ENCODE data around the gene MAP7D2.

Gene MAP7D2

DNA sequence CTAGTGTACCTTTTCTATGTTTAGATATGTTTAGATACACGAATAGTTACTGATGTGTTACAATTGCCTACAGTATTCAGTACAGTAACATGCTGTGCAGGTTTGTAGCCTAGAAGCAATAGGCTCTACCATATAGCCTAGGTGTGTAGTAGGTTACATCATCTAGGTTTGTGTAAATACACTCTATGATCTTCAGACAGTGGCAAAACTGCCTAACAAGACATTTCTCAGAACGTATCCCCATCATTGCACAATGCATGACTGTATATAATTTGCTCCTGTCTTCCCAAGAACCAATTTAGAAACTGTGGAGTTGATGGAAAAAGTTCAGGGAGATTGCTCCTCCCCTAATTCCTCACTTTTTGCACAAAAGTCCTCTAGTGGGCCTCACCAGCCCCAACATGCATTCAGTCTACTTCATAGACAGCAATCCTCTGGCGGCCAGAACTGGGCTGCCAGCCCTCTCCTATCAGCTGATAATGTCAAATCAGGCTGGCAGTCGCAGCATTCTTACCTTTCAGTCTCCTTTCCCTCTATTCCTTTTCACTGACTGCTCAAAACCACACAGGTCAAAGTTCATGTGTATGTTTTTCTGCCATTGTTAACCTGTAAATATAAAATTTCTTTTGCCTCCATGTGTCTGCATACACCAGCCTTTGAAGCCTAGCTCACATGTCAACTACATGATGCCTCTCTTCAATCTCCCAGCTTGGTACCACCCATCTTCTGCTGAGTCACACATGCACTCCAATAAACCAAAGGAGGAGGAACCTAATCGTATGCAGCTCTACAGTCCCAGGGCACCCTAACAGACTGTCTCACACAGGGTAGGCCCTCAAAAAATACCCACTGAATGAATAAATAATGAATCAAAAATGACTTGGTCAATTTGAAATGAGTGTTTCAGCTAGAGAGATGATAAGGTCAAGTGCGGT is 157.9 kb downstream of the MAP7D2 start:
- H3K27me3 Mint-ChIP-seq (ENCODE audit: low read depth), result no peaks in the 10 kb centered on the region
- H3K27ac Mint-ChIP-seq, result no peak overlapping the region
- peaks cover 11% of the 10 kb centered on the region for H3K36me3 Mint-ChIP-seq (ENCODE audit: low read depth)
- no peak overlapping the region for H3K4me3 Mint-ChIP-seq
- H3K9me3 Mint-ChIP-seq, result peaks cover 4% of the 10 kb centered on the region
- TF ChIP-seq CTCF (IDR thresholded peaks at IDR 0.05; ENCODE audit: unreplicated experiment in 3 of 3), result no peak
- H3K4me1 Mint-ChIP-seq, result peaks cover 4% of the 10 kb centered on the region

DNA sequence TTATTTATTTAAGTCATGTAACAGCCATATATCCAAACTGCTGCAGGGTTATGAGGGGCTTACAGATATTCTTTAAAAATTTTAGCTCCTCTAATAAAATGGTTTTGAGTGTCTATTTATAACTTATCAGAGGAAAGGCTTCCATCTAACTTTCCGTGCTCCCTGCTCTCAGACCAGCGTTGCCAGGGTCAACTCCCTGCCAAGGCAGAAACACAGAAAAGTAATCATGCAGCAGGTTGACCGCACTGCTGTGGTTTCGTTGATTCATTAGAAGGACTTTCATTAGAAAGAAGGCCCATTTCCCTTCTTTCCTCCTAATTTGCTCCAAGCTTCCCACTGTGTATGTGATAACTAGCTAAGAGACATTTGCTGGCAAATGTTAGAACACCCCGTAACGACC is 159.8 kb downstream of the MAP7D2 start:
- Mint-ChIP-seq H3K4me1 (peaks cover 4% of the 10 kb centered on the region), H3K36me3 (ENCODE audit: low read depth) (peaks cover 14% of the 10 kb centered on the region), H3K27ac (no peak overlapping the region), H3K27me3 (ENCODE audit: low read depth) (no peaks in the 10 kb centered on the region), H3K4me3 (no peak overlapping the region), H3K9me3 (peaks cover 4% of the 10 kb centered on the region)
- TF ChIP-seq CTCF (IDR thresholded peaks at IDR 0.05; ENCODE audit: unreplicated experiment in 3 of 3), result no peak
